A172 (cell line): ENCODE results near the gene TCF23. TPM values are rescaled to one million over a fixed set of nuclear protein-coding genes. Genes with fewer than 3 reads are reported as not detected.
"Not testable (repeated sequence)": the region's sequence is repeated elsewhere in the genome, so short reads cannot be mapped to it uniquely, and the experiment has no call there.

ENCODE experiments used
- DNase-seq: peaks from one replicate; pipeline ENCODE4 v3.0.0-alpha.2; 2015; ENCODE audit warnings: low spot score
- total RNA-seq: library from RNA; depleted of rRNA; stranded (reverse); fragments of >200 nt; shearing (Covaris generic); gene quantifications from 2 replicates; pipeline ENCODE4 v1.2.3, GENCODE V29; 2014; rRNA removed

The TCF23 gene
- total RNA-seq, 1 experiment from 2014 or later = not detected

GRCh38 chr2:27189989-27190388 lies 41.2 kb downstream of the TCF23 start:
- no peak for DNase-seq

- peak; percentile 62 for DNase-seq
Measured at GRCh38 chr2:27191070-27191829, 42.4 kb downstream of the TCF23 start.

- no peak for DNase-seq
Measured at GRCh38 chr2:27194538-27195354, 45.9 kb downstream of the TCF23 start.

GRCh38 chr2:27195799-27196198 lies 47.0 kb downstream of the TCF23 start:
- not testable (repeated sequence) for DNase-seq

GRCh38 chr2:27198068-27198467 lies 49.3 kb downstream of the TCF23 start:
- not testable (repeated sequence) for DNase-seq

GRCh38 chr2:27198627-27199026 lies 49.8 kb downstream of the TCF23 start:
- DNase-seq = no peak

GRCh38 chr2:27199241-27199640 lies 50.4 kb downstream of the TCF23 start:
- DNase-seq = no peak

GRCh38 chr2:27201675-27202074 lies 52.9 kb downstream of the TCF23 start:
- no peak for DNase-seq

GRCh38 chr2:27202854-27203253 lies 54.0 kb downstream of the TCF23 start:
- no peak for DNase-seq

GRCh38 chr2:27203741-27204140 lies 54.9 kb downstream of the TCF23 start:
- DNase-seq = no peak

GRCh38 chr2:27204566-27204965 lies 55.8 kb downstream of the TCF23 start:
- DNase-seq = no peak

- DNase-seq = no peak
Measured at GRCh38 chr2:27205206-27205605, 56.4 kb downstream of the TCF23 start.

- no peak for DNase-seq
Measured at GRCh38 chr2:27206346-27206745, 57.5 kb downstream of the TCF23 start.

Other genes starting within 250 kb of the TCF23 start
- gene MAPRE3, start 178.4 kb upstream of the TCF23 start, total RNA-seq = 7.1 and 9.7 TPM in 2 replicates
- 53.8 and 57.7 TPM in 2 replicates for gene TMEM214, start 116.0 kb upstream of the TCF23 start, total RNA-seq
- 41.4 and 44.3 TPM in 2 replicates for gene AGBL5, start 97.3 kb upstream of the TCF23 start, total RNA-seq
- gene OST4, start 77.3 kb upstream of the TCF23 start, total RNA-seq = 334 and 356 TPM in 2 replicates
- gene EMILIN1, start 70.4 kb upstream of the TCF23 start, total RNA-seq = 0.10 and 0.47 TPM in 2 replicates
- gene KHK, start 62.2 kb upstream of the TCF23 start, total RNA-seq = 8.7 and 10.3 TPM in 2 replicates
- 0.17 and 0.40 TPM in 2 replicates for gene CGREF1, start 29.9 kb upstream of the TCF23 start, total RNA-seq
- gene ABHD1, start 25.2 kb upstream of the TCF23 start, total RNA-seq = 2.2 TPM in 1 of 2 replicates, not detected in the other
- gene PREB, start 14.4 kb upstream of the TCF23 start, total RNA-seq = 79.5 and 89.2 TPM in 2 replicates
- not detected in 2 replicates for gene PRR30, start 9.6 kb upstream of the TCF23 start, total RNA-seq
- 191 and 231 TPM in 2 replicates for gene ATRAID, start 63.0 kb downstream of the TCF23 start, total RNA-seq
- 41.8 and 67.4 TPM in 2 replicates for gene SLC5A6, start 63.3 kb downstream of the TCF23 start, total RNA-seq
- 27.5 and 30.9 TPM in 2 replicates for gene CAD, start 68.4 kb downstream of the TCF23 start, total RNA-seq
- 3.2 and 6.5 TPM in 2 replicates for gene SLC30A3, start 114.0 kb downstream of the TCF23 start, total RNA-seq
- gene DNAJC5G, start 126.4 kb downstream of the TCF23 start, total RNA-seq = not detected in 2 replicates
- gene TRIM54, start 133.4 kb downstream of the TCF23 start, total RNA-seq = 0.96 and 0.98 TPM in 2 replicates
- gene UCN, start 159.4 kb downstream of the TCF23 start, total RNA-seq = 4.1 and 5.0 TPM in 2 replicates
- gene MPV17, start 174.1 kb downstream of the TCF23 start, total RNA-seq = 91.0 and 108 TPM in 2 replicates
- 56.4 and 67.8 TPM in 2 replicates for gene GTF3C2, start 207.8 kb downstream of the TCF23 start, total RNA-seq
- gene EIF2B4, start 221.3 kb downstream of the TCF23 start, total RNA-seq = 31.2 and 43.4 TPM in 2 replicates
- gene SNX17, start 221.6 kb downstream of the TCF23 start, total RNA-seq = 202 and 226 TPM in 2 replicates
- gene ZNF513, start 231.7 kb downstream of the TCF23 start, total RNA-seq = 1.4 TPM in 1 of 2 replicates, not detected in the other